Choroid plexus epithelial cell (primary cell): ENCODE results near the gene IFFO2.

ENCODE experiments used
- DNase-seq: peaks from one replicate; pipeline ENCODE4 v3.0.0-alpha.2; 2010; ENCODE audit warnings: low read depth
- H3K4me3 ChIP-seq: 2 replicates; pipeline ENCODE4 v1.5.1; 2011; ENCODE audit warnings: low read depth, mild to moderate bottlenecking, control low read depth, low read length, moderate library complexity
- CTCF ChIP-seq: conservative IDR thresholded peaks from 2 replicates; pipeline ENCODE4 v1.5.1; 2011; ENCODE audit warnings: low read depth, mild to moderate bottlenecking, control low read depth, inconsistent platforms, low read length, moderate library complexity

Gene IFFO2

GRCh38 chr1:18936814-18937481 is 19.5 kb downstream of the IFFO2 start:
- H3K4me3 ChIP-seq = no peak overlapping the region
- DNase-seq = no peak
- TF ChIP-seq CTCF = no peak

GRCh38 chr1:18936471-18936813 is 20.0 kb downstream of the IFFO2 start:
- TF ChIP-seq CTCF = no peak
- DNase-seq = no peak
- no peak overlapping the region for H3K4me3 ChIP-seq

GRCh38 chr1:18934205-18935000 is 22.1 kb downstream of the IFFO2 start:
- no peak for TF ChIP-seq CTCF
- no peak for DNase-seq
- H3K4me3 ChIP-seq = no peak overlapping the region

- H3K4me3 ChIP-seq = no peak overlapping the region
- no peak for DNase-seq
- TF ChIP-seq CTCF = no peak
These were observed 23.6 kb downstream of the IFFO2 start for GRCh38 chr1:18932879-18933278.

GRCh38 chr1:18932387-18932786 is 24.1 kb downstream of the IFFO2 start:
- no peak for DNase-seq
- H3K4me3 ChIP-seq = no peak overlapping the region
- TF ChIP-seq CTCF = no peak

GRCh38 chr1:18931730-18932129 is 24.7 kb downstream of the IFFO2 start:
- H3K4me3 ChIP-seq = no peak overlapping the region
- TF ChIP-seq CTCF = no peak
- DNase-seq = no peak

- TF ChIP-seq CTCF = no peak
- H3K4me3 ChIP-seq = no peak overlapping the region
- DNase-seq = peak; percentile 51
These were observed 26.8 kb downstream of the IFFO2 start for GRCh38 chr1:18929686-18930085.
